Keratinocyte (primary cell): ENCODE measurements around the gene NPLOC4. TPM values are rescaled to one million over a fixed set of nuclear protein-coding genes. Genes with fewer than 3 reads are reported as not detected.
A peak's percentile ranks its signal among the peaks of the same experiment; 100 is the strongest.

Experiments
- DNase-seq: peaks from one replicate; pipeline ENCODE4 v3.0.0-alpha.2; 2011; ENCODE audit warnings: low read depth, missing footprints, low spot score
- FAIRE-seq: peaks from 2 replicates; lab custom pipeline; 2011; peaks lifted over from hg19 to GRCh38; lab: Jason Lieb, UNC
- H2AFZ ChIP-seq: 2 replicates; pipeline ENCODE4 v1.6.0; 2012; ENCODE audit warnings: low read length, control low read depth, inconsistent platforms; ENCODE audit not compliant: control insufficient read depth
- H3K27ac ChIP-seq: 2 replicates; pipeline ENCODE4 v1.5.1; 2011; ENCODE audit warnings: low read length; ENCODE audit not compliant: control insufficient read depth, insufficient read depth
- H3K27me3 ChIP-seq: 3 replicates; pipeline ENCODE4 v1.6.0; 2011; ENCODE audit warnings: low read length; ENCODE audit not compliant: control insufficient read depth, insufficient read depth; ENCODE audit errors: extremely low read depth
- H3K36me3 ChIP-seq, 2 experiments: 2 replicates in 1 of 2; 3 replicates in 1 of 2; pipeline ENCODE4 v1.5.1; 2011; ENCODE audit warnings: low read length in 2 of 2, mild to moderate bottlenecking in 1 of 2; ENCODE audit not compliant: control insufficient read depth in 2 of 2, insufficient read depth in 2 of 2; ENCODE audit errors: extremely low read depth in 1 of 2
- H3K4me1 ChIP-seq: 3 replicates; pipeline ENCODE4 v1.5.1; 2011; ENCODE audit warnings: low read length; ENCODE audit not compliant: control insufficient read depth, insufficient read depth; ENCODE audit errors: extremely low read depth
- H3K4me2 ChIP-seq: 3 replicates; pipeline ENCODE4 v1.6.0; 2011; ENCODE audit warnings: low read depth, low read length; ENCODE audit not compliant: control insufficient read depth, insufficient read depth; ENCODE audit errors: extremely low read depth
- H3K4me3 ChIP-seq, 3 experiments: fragments of 200-600 bp in 1 of 3; sonication (generic) in 1 of 3; 2 replicates in 2 of 3; 3 replicates in 1 of 3; pipeline ENCODE4 v1.5.1; 2011 to 2016; ENCODE audit warnings: low read length in 3 of 3, mild to moderate bottlenecking in 3 of 3, control low read depth in 2 of 3, inconsistent platforms in 1 of 3, low read depth in 1 of 3, mixed read lengths in 1 of 3, mixed run types in 1 of 3, moderate library complexity in 1 of 3; ENCODE audit not compliant: control insufficient read depth in 2 of 3, insufficient read depth in 2 of 3; ENCODE audit errors: extremely low read depth in 1 of 3
- H3K79me2 ChIP-seq: 2 replicates; pipeline ENCODE4 v1.6.0; 2012; ENCODE audit warnings: low read length; ENCODE audit not compliant: control insufficient read depth, insufficient read depth
- H3K9ac ChIP-seq: 3 replicates; pipeline ENCODE4 v1.6.0; 2011; ENCODE audit warnings: low read length; ENCODE audit not compliant: control insufficient read depth, insufficient read depth; ENCODE audit errors: extremely low read depth
- H3K9me1 ChIP-seq: 3 replicates; pipeline ENCODE4 v1.6.0; 2011; ENCODE audit warnings: low read length; ENCODE audit not compliant: control insufficient read depth, insufficient read depth; ENCODE audit errors: extremely low read depth
- H3K9me3 ChIP-seq: 2 replicates; pipeline ENCODE4 v1.5.1; 2012; ENCODE audit warnings: low read depth, low read length; ENCODE audit not compliant: control insufficient read depth
- H4K20me1 ChIP-seq: 3 replicates; pipeline ENCODE4 v1.6.0; 2011; ENCODE audit warnings: low read length; ENCODE audit not compliant: control insufficient read depth, insufficient read depth; ENCODE audit errors: extremely low read depth
- EZH2 ChIP-seq: IDR thresholded peaks from one replicate; pipeline ENCODE4 v1.6.1; 2012; ENCODE audit warnings: inconsistent platforms, mild to moderate bottlenecking, low read length, moderate library complexity
- dilution Hi-C: fragments of 300-500 bp; cut with MboI; formaldehyde crosslinking; loops from one replicate; pipeline ENCODE4 v1.7.0; 2020; ENCODE audit warnings: low sequenced_read_pairs; ENCODE audit not compliant: extremely low pct_ligation_motif_present
- polyA plus RNA-seq, 5 experiments: library from polyadenylated mRNA; depleted of rRNA in 3 of 5; stranded (reverse) in 3 of 5; stranded (forward) in 1 of 5; unstranded in 1 of 5; fragments of >200 nt; gene quantifications; 1 replicate in 1 of 5; 2 replicates in 3 of 5; 3 replicates in 1 of 5; pipeline versions ENCODE4 v1.2.1 to v1.2.3, GENCODE V29; 2011 to 2012; ENCODE audit warnings: missing spikeins in 2 of 5, low read depth in 1 of 5, low replicate concordance in 1 of 5
- TF ChIP-seq, protein P1 (sequence below), 3 experiments: IDR thresholded peaks in 1 of 3; conservative IDR thresholded peaks in 1 of 3; optimal IDR thresholded peaks in 1 of 3; 2 replicates in 2 of 3; 3 replicates in 1 of 3; pipeline versions ENCODE3 to v1.5.1; 2011; ENCODE audit warnings: low read length in 3 of 3, mild to moderate bottlenecking in 3 of 3, moderate library complexity in 2 of 3, control low read depth in 1 of 3, inconsistent platforms in 1 of 3; ENCODE audit not compliant: insufficient read depth in 2 of 3; ENCODE audit errors: extremely low read depth in 1 of 3

Gene NPLOC4
- polyA plus RNA-seq, 1 donor (not counting 4 experiments of a cell fraction or from before 2014, with no cell fraction given), result 64.0 TPM

DNA sequence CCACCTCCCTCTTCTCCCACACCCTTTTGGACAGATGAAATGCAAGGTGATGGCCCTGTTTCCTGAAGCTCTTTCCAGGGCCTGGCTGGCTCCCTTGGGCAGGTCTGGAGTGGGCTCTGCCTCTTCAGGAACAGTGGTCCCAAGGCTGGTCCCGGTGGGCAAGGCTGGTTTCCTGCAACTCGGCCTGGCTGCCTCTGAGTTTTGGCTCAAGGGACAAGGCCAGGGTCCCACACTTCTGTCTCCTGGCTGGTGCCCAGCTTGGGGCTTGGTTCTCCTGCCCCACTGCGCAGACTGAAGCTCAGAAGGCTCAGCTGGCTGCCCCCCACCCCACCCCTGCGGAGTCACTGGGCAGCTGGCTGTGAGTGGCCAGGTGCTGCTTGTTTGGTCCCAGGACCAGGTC is 120.5 kb downstream of the NPLOC4 start:
- H3K4me1 ChIP-seq, result peaks cover 14% of the 10 kb centered on the region
- no peaks in the 10 kb centered on the region for H3K27me3 ChIP-seq
- H4K20me1 ChIP-seq, result peaks cover 8% of the 10 kb centered on the region
- no peak overlapping the region for H3K9ac ChIP-seq
- dilution Hi-C loops, result no loop called here
- H3K4me2 ChIP-seq, result peak overlapping the region; percentile 93
- H3K36me3 ChIP-seq, result peaks cover 7% of the 10 kb centered on the region in 2 experiments
- no peak overlapping the region for H3K4me3 ChIP-seq
- DNase-seq (no peak), FAIRE-seq (no peak)
- no peak overlapping the region for H2AFZ ChIP-seq
- no peaks in the 10 kb centered on the region for H3K9me1 ChIP-seq
- H3K27ac ChIP-seq, result no peak overlapping the region
- peaks cover 11% of the 10 kb centered on the region for H3K79me2 ChIP-seq
- TF ChIP-seq, protein P1, sequence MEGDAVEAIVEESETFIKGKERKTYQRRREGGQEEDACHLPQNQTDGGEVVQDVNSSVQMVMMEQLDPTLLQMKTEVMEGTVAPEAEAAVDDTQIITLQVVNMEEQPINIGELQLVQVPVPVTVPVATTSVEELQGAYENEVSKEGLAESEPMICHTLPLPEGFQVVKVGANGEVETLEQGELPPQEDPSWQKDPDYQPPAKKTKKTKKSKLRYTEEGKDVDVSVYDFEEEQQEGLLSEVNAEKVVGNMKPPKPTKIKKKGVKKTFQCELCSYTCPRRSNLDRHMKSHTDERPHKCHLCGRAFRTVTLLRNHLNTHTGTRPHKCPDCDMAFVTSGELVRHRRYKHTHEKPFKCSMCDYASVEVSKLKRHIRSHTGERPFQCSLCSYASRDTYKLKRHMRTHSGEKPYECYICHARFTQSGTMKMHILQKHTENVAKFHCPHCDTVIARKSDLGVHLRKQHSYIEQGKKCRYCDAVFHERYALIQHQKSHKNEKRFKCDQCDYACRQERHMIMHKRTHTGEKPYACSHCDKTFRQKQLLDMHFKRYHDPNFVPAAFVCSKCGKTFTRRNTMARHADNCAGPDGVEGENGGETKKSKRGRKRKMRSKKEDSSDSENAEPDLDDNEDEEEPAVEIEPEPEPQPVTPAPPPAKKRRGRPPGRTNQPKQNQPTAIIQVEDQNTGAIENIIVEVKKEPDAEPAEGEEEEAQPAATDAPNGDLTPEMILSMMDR (optimal IDR thresholded peaks at IDR 0.05 in 1 of 3, IDR thresholded peaks at IDR 0.05 in 1 of 3, conservative IDR thresholded peaks at IDR 0.05 in 1 of 3; ENCODE audit: extremely low read depth in 1 of 3, insufficient read depth in 2 of 3, low read length in 3 of 3), result no peak
- TF ChIP-seq EZH2, result no peak
- H3K9me3 ChIP-seq, result no peaks in the 10 kb centered on the region

DNA sequence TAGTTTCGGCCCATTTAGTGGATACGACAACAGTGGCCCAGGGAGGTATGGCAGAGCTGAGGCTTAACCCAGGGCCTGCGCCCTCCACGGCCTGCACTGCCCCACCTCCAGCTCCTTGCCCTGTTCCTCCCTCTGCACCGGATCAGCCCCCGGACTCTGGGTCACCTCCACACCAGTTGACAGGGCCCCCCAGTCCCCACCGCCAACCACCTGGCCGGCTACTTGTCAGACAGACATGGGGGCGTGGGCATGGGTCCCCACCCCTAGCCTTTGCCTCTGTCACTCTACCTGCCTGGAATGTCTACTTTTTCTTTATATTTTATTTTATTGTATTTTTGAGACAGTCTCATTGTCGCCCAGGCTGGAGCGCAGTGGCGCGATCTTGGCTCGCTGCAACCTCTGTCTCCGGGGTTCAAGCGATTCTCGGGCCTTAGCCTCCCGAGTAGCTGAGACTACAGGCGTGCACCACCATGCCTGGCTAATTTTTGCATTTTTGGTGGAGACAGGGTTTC is 121.3 kb downstream of the NPLOC4 start:
- Histone ChIP-seq H3K27me3 (no peaks in the 10 kb centered on the region), H3K9me3 (peaks cover 2% of the 10 kb centered on the region), H3K9me1 (no peaks in the 10 kb centered on the region), H3K9ac (peak overlapping the region; percentile 67), H3K36me3 (peaks cover 15% of the 10 kb centered on the region in 2 experiments), H3K4me2 (peak overlapping the region; percentile 93), H3K79me2 (peaks cover 19% of the 10 kb centered on the region), H2AFZ (no peak overlapping the region), H3K27ac (peak overlapping the region; percentile 49), H3K4me1 (peaks cover 14% of the 10 kb centered on the region), H3K4me3 (peak overlapping the region; percentile 51 to 71 (median 59)), H4K20me1 (peaks cover 17% of the 10 kb centered on the region)
- TF ChIP-seq, protein P1 (optimal IDR thresholded peaks at IDR 0.05 in 1 of 3, IDR thresholded peaks at IDR 0.05 in 1 of 3, conservative IDR thresholded peaks at IDR 0.05 in 1 of 3; ENCODE audit: extremely low read depth in 1 of 3, insufficient read depth in 2 of 3, low read length in 3 of 3), result no peak
- TF ChIP-seq EZH2, result no peak
- FAIRE-seq (no peak), DNase-seq (no peak)
- dilution Hi-C loops, result no loop called here
